Thoracic aorta (tissue), 2 donors: Measurements from ENCODE around the gene METTL1. TPM values are rescaled to one million over a fixed set of nuclear protein-coding genes. Genes with fewer than 3 reads are reported as not detected.

Experiments
- ATAC-seq: fragments of 150-250 bp; one replicate; pipeline ENCODE4 v1.8.0; 2017; ENCODE audit warnings: low read depth; ENCODE audit not compliant: insufficient number of reproducible peaks, low FRiP score
- DNase-seq: peaks from one replicate; pipeline ENCODE4 v3.0.0-alpha.2; 2020; ENCODE audit warnings: low spot score
- H3K27ac ChIP-seq, 2 donors: fragments of 200-600 bp; sonication (generic); 1 replicate in 1 of 2; 2 replicates in 1 of 2; pipeline ENCODE4 v1.5.1; 2016; ENCODE audit warnings: mild to moderate bottlenecking in 2 of 2, moderate library complexity in 2 of 2
- H3K27me3 ChIP-seq: fragments of 200-600 bp; sonication (generic); replicated peaks from 2 replicates; pipeline ENCODE4 v1.6.0; 2016; ENCODE audit warnings: mild to moderate bottlenecking; ENCODE audit not compliant: insufficient read depth
- H3K36me3 ChIP-seq: fragments of 200-600 bp; sonication (generic); one replicate; pipeline ENCODE4 v1.5.1; 2016
- H3K4me1 ChIP-seq, 2 donors: fragments of 200-600 bp; sonication (generic); 1 replicate in 1 of 2; 2 replicates in 1 of 2; pipeline versions ENCODE4 v1.5.1 to v1.6.0; 2016; ENCODE audit warnings: low read depth in 2 of 2, mild to moderate bottlenecking in 1 of 2; ENCODE audit not compliant: control insufficient read depth in 1 of 2
- H3K4me3 ChIP-seq: fragments of 200-600 bp; sonication (generic); 2 replicates; pipeline ENCODE4 v1.5.1; 2016; ENCODE audit warnings: mild to moderate bottlenecking
- H3K9me3 ChIP-seq: fragments of 200-600 bp; sonication (generic); 2 replicates; pipeline ENCODE4 v1.5.1; 2016
- total RNA-seq, 2 donors: library from RNA; depleted of rRNA; stranded (reverse); fragments of >200 nt; gene quantifications; one replicate each; pipeline versions ENCODE4 v1.1.0 to v1.2.3, GENCODE V29; 2016
- TF ChIP-seq, protein P1 (sequence below): fragments of 200-600 bp; sonication (generic); IDR thresholded peaks from one replicate; pipeline ENCODE4 v1.5.1; 2019; ENCODE audit warnings: antibody characterized with exemption

The METTL1 gene
- total RNA-seq, 2 donors from 2014 or later: 10.4 to 13.5 TPM

DNA sequence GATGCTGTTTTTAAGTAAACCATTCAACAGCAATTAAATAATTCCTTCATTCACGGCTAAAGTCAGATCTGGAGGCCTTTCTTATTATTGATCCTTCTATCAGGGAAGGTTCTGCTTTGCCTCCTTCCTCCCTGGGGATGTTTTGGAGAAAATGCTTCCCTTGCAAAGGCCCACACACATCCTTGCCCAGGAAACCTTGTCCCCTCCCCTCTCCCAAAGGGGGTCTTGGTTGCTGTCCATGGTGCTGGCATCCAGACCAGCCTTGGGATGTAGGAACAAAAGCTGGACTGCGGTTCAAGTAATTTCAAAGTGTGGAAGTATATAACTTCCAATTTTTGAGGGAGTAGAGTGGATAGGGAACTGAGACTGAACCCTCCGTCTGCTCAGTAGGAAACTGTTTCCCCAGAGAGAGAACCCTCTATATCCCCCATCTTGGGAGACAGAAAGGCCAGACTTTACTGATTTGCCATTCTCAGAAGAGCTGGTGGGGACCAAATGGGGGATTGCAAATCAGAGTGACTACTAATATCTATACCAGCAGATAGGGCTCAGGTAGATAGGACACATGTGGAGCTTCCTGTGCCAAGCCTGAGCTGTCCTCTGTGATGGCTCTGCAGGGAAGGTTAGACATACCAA lies 11.4 kb downstream of the METTL1 start:
- Histone ChIP-seq H3K4me1 (peaks cover 15 to 23% of the 10 kb centered on the region in 2 donors), H3K27me3 (no peaks in the 10 kb centered on the region), H3K4me3 (no peak overlapping the region), H3K9me3 (no peaks in the 10 kb centered on the region), H3K36me3 (peaks cover 14% of the 10 kb centered on the region), H3K27ac (no peak overlapping the region)
- no peak for DNase-seq
- no peak for ATAC-seq
- TF ChIP-seq, protein P1, sequence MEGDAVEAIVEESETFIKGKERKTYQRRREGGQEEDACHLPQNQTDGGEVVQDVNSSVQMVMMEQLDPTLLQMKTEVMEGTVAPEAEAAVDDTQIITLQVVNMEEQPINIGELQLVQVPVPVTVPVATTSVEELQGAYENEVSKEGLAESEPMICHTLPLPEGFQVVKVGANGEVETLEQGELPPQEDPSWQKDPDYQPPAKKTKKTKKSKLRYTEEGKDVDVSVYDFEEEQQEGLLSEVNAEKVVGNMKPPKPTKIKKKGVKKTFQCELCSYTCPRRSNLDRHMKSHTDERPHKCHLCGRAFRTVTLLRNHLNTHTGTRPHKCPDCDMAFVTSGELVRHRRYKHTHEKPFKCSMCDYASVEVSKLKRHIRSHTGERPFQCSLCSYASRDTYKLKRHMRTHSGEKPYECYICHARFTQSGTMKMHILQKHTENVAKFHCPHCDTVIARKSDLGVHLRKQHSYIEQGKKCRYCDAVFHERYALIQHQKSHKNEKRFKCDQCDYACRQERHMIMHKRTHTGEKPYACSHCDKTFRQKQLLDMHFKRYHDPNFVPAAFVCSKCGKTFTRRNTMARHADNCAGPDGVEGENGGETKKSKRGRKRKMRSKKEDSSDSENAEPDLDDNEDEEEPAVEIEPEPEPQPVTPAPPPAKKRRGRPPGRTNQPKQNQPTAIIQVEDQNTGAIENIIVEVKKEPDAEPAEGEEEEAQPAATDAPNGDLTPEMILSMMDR: no peak

DNA sequence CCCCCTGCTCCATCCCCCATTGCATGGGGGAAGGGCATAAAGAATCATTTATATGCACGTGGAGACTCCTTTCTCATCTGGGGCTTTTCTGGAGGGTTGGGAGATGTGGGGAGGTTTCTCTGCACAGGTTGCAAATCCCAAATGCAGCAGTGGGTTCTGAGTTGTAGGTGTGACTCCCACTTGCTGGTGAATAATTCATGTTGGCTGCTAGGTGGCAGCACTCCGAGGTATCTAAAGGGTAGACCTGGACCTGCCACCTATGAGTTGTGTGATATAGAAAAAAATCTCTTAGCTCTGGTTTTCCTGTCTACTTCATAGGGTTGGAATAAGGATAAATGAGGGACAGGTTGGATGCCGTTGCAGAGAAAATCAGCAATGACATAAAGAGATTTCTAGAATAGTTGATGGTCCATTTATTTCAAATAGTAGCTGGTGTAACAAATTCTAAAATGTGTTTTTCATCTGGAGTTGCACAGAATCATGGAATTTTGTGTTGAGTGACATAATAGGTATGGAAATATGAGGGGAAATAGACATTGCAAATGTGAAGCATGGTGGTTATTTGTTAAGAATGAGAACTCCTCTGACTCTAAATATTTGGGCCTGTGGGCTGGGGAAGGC lies 12.4 kb downstream of the METTL1 start:
- H3K4me3 ChIP-seq: no peak overlapping the region
- no peak overlapping the region for H3K27ac ChIP-seq
- TF ChIP-seq, protein P1: no peak
- peaks cover 14% of the 10 kb centered on the region for H3K36me3 ChIP-seq
- no peaks in the 10 kb centered on the region for H3K27me3 ChIP-seq
- DNase-seq: no peak
- H3K9me3 ChIP-seq: no peaks in the 10 kb centered on the region
- no peak for ATAC-seq
- H3K4me1 ChIP-seq: peaks cover 10 to 15% of the 10 kb centered on the region in 2 donors

DNA sequence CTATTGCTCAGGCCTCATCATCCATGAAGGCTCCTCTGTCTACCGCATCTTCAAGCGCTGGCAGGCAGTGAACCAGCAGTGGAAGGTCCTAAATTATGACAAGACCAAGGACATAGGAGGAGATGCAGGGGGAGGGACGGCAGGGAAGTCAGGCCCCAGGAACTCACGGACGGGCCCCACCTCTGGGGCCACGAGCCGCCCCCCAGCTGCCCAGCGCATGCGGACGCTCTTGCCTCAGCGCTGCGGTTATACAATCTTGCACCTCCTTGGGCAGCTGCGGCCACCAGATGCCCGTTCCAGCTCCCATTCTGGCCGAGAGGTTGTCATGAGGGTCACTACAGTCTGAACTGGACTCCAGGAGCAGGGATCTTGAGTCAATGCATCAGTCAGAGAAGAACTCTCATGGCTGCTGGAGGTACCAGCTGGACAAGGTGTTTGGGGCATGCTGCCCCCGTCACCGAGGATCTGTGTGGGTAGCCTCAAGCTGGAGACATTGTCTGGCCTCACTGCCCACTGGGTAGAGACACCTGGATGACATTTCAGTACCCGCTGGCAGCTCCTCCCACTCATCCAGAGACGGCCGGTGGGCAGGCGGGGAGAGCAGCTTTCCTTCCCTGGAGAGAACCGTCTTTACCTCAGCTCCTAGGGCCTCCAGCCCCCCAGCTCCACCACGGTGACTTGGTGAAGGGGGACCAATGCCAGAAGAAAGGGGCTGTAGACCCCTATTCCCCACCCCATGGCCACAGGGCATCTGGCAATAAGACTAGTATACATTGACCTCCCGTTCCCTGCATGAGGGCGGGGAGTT lies 13.1 kb downstream of the METTL1 start:
- TF ChIP-seq, protein P1: no peak
- peaks cover 14% of the 10 kb centered on the region for H3K36me3 ChIP-seq
- no peak for DNase-seq

DNA sequence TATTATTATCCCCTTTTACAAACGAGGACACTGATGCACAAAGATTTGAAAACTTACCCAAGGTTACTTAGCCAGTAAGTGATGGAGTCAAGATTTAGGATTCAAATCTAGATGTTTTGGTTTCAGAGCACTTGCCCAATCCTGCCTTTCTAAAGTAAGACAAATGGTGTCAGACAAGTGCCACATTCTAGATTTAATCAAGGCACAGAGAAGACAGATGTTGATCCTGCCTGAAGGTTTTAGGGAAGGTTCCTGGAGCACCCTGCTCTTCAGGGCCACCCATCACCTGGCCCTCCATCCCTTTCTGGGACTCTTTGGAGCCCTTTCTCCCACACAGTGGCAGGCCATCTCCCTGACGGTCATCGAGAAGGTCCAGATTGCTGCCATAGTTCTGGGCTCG lies 14.1 kb downstream of the METTL1 start:
- Histone ChIP-seq H3K9me3 (no peaks in the 10 kb centered on the region), H3K27ac (no peak overlapping the region), H3K4me1 (peaks cover 15 to 20% of the 10 kb centered on the region in 2 donors), H3K4me3 (no peak overlapping the region), H3K36me3 (peaks cover 14% of the 10 kb centered on the region), H3K27me3 (no peaks in the 10 kb centered on the region)
- no peak for DNase-seq
- TF ChIP-seq, protein P1: no peak
- no peak for ATAC-seq

More for the DNA sequence above, 13.1 kb downstream of the METTL1 start:
- Histone ChIP-seq H3K27me3 (no peaks in the 10 kb centered on the region), H3K4me3 (no peak overlapping the region), H3K4me1 (peaks cover 12 to 17% of the 10 kb centered on the region in 2 donors), H3K9me3 (no peaks in the 10 kb centered on the region), H3K27ac (no peak overlapping the region)
- ATAC-seq: no peak
